Activated CD8-positive, alpha-beta memory T cell treated with anti-CD3 and anti-CD28 coated beads, Interleukin-2, amount 50 U/mL, for 24 hours (primary cell): ENCODE data around the gene DMRTB1.

Source experiments
- DNase-seq: peaks from one replicate; pipeline ENCODE4 v3.0.0-alpha.2; 2020; ENCODE audit errors: extremely low read depth

DMRTB1 gene

GRCh38 chr1:53508056-53508990 is 49.1 kb downstream of the DMRTB1 start:
- DNase-seq = no peak

DNA sequence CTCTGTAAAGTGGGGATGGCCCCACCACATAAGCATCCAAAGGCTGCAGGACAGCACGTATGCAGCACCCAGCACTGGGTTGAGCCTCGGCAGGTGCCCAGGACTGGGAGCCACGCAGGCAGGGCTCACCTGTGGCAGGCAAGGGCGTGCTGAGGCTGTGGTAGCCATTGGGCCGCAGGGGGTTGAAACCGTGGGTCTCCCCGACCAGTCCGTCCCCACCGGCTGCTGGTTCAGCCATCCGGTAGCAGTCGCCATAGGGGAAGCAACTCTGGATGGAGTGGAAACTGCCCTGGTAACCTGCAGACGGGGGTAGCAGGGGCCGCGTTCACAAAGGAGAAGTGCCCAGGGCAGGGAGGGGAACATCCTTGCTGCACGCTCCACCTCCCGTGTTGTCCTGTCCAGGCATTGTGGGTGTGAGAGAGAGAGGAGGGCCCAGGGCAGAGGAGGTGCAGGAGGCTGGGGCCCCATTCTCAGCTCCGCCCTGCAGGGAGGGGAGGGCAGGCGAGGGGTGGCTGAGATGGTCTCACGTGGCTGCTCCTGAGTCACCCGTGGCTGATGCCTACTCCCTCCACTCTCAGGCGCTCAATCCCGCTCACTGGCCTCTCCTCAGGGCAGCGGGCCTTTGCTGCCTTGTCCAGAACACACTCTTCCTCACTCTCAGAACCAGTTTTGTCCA is 49.9 kb downstream of the DMRTB1 start:
- no peak for DNase-seq

DNA sequence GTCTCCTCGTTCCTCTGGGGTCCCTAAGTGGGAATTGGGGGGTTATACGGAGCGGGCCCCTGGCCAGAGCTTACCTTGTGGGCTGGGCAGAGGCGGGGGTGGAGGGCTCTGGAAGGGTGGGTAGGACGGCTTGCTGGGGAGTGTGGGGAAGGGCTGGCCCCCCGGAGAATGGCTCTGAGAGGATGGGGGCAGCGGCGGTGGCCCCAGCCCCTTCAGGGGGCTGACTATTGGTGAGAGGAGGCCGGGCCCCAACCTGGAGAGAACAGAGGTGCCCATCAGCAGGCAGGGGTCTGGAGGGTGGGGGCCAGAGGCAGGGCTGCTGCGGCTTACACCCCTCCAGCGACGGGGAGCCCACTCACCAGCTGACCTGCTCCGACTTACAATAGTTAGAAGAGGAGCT is 50.6 kb downstream of the DMRTB1 start:
- no peak for DNase-seq

- no peak for DNase-seq
Observed at GRCh38 chr1:53510215-53510614, 51.0 kb downstream of the DMRTB1 start.

DNA sequence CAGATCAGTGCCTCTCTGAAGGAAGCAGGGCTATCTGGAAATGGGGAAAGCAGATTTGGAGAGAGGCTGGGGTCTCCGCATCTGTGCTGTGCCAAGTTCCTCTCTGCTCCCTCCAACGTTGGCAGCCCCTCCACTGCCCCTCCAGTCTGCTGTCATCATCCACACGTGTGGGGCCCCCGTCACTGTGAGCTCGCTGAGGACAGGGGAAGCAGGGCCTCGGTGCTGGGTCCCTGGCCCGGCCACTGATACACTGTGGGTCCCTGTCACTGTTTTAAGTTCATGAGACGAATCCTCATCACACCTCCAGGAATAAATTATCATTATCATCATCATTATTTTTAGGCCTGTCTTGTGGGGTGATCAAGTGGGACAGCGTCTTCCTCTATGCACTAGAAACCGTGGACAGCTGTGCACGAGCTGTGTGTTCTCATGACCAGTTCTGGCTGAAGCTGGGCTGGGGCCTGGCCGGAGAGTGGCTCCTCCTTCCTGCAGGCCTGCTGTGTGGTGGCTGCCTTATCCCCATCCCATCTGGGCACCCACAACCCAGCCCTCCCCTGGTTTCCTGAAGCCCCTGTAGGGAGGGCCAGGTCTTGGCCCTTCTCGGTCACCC is 52.2 kb downstream of the DMRTB1 start:
- DNase-seq = no peak

GRCh38 chr1:53511933-53512806 is 53.0 kb downstream of the DMRTB1 start:
- no peak for DNase-seq

DNA sequence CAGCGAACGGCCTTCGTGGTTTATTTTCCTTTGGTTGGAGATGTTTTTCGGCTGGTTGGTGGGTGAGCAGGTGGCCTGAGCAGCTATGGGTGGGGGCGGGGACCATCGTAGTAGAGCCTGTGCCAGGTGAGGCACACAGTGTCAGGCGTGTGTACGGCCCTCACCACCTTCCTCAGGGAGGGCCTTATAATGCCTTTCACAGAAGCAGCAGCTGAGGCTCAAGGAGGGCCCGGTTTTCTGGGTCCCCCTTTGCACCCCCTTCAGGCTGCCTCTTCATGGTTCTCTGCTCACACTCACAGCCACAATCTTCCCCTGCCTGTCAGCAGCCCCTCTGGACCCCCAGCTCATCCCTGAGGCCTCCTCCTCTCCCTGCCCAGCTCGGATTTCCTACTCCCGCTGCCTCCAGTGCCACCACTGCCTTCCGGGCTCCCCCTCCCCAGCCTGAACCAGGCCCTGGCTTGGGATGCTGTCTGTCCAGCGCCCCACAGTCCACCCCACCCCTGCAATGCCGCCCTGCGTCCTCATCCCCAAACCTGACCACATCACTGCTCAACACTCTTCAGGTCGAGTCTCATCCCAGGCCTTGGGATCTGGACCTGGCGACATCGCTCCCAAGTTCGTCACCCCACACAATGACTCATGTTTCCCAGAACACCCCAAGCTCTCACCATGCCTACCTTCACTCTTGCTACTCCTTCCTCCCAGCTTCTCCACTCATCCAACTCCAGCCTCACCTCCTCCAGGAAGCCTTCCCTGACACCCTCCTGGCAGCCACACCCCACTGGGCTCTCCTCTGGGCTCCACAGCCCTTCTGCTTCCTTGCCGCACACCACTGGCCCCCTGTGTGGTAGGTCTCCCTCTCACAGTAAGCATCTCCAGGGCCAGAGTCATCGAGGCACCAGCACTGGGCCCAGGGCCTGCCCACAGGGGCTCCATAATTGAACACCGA is 53.9 kb downstream of the DMRTB1 start:
- no peak for DNase-seq

DNA sequence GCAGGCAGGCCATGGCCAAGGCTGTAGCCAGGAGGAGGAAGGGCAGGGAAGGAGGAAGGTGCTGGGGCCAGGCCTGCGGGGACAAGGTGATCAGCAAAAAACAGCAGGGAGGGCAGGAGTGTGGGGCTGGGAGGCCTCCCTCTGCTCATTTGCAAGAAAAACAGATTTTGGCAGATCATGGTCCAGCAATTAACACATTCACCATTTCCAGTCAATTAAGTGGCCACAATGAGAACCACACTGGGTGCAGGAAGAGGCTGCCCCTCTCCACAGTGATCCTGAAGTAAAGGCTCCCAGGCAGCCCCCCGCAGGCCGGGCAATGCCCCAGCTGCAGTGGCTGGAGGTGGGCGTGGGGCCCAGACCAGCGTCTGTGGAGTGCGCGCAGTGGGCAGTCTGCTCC is 54.6 kb downstream of the DMRTB1 start:
- no peak for DNase-seq

DNA sequence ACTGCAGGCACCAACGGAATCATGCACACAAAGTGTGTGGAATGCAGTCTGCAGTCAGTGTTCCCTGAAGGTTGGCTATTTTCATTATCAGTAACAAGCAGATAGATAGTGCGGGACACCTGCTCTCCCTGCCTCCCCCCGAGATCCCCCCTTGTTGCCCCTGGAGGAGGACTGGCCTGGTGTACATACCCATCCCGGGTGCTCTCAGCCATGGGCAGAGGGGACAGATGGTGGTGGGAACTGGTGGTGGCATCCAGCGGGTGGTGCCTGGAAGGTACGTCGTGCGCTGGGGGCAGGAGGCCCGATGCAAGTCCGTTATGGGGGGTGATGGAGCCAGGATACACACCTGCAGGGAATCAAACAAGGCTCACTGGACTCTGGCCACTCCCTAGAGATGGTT is 55.2 kb downstream of the DMRTB1 start:
- no peak for DNase-seq

- no peak for DNase-seq
Observed at GRCh38 chr1:53516181-53516580, 57.0 kb downstream of the DMRTB1 start.
